ENCODE measurements around the gene TMEM95.
"Not testable (repeated sequence)": the region's sequence is repeated elsewhere in the genome, so short reads cannot be mapped to it uniquely, and the experiment has no call there.

DNA sequence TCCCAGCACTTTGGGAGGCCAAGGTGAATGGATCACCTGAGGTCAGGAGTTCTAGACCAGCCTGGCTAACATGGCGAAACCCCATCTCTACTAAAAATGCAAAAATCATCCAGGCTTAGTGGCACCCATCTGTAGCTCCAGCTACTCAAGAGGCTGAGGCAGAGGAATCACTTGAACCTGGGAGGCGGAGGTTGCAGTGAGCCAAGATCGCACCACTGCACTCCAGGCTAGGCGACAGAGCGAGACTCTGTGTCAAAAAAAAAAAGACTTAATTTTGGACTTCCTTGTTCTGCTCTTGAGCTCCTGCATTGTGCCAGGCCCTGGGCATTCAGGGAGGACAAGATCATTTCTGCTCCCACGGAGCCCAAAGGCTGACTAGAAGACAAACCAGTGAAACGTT lies 17.4 kb upstream of the TMEM95 start:
- not testable (repeated sequence) for TF ChIP-seq ZFP30 (CRISPR knock-in tag; IDR thresholded peaks at IDR 0.05); ZNF565 (CRISPR knock-in tag; conservative IDR thresholded peaks at IDR 0.05; ENCODE audit: low read depth); ZNF70 (CRISPR knock-in tag; IDR thresholded peaks at IDR 0.05); ARNTL (CRISPR knock-in tag; IDR thresholded peaks at IDR 0.05; ENCODE audit: borderline replicate concordance, low read depth); PPARA (CRISPR knock-in tag; IDR thresholded peaks at IDR 0.05; ENCODE audit: borderline replicate concordance)
